Measurements from ENCODE around the gene SERPINA5. TPM values are rescaled to one million over a fixed set of nuclear protein-coding genes. Genes with fewer than 3 reads are reported as not detected.

Gene SERPINA5
- total and polyA plus RNA-seq, 10 of the 15 experiments (the other 5 are each of a cell fraction or from before 2014, with no cell fraction given): 0.90 TPM; not detected in 9

DNA sequence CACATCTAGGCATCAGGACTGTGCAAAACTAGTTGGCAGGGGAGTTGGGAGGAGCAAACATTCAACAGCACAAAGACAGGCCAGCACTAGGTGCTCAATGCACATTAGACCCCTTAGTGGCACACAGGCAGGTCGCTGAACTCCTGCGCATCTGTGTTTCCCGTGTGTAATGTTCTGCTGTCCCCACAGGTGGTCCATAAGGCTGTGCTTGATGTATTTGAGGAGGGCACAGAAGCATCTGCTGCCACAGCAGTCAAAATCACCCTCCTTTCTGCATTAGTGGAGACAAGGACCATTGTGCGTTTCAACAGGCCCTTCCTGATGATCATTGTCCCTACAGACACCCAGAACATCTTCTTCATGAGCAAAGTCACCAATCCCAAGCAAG, 42.2 kb downstream of the SERPINA5 start:
- in situ Hi-C loops (cut with MboI): no loop called here
- FAIRE-seq (no peak), ATAC-seq (no peak), DNase-seq (ENCODE audit: low read depth, low spot score) (no peak)
- Histone ChIP-seq H3K27me3 (replicated peaks in 1 of 2; ENCODE audit: control insufficient read depth in 2 of 2, insufficient read depth in 2 of 2, low read length in 1 of 2) (peaks cover 0 to 2% of the 10 kb centered on the region in 2 experiments; a peak in 1 of 4 replicates), H3K27ac (ENCODE audit: control insufficient read depth, insufficient read depth) (no peak overlapping the region), H3K4me3 (no peak overlapping the region), H3K36me3 (ENCODE audit: control insufficient read depth in 2 of 2, insufficient read depth in 2 of 2, low read length in 1 of 2) (no peaks in the 10 kb centered on the region), H2AFZ (ENCODE audit: control insufficient read depth, low read depth, low read length) (no peak overlapping the region), H3K9me3 (replicated peaks; ENCODE audit: control insufficient read depth, insufficient read depth, low read length) (peaks cover under 1% of the 10 kb centered on the region; the same call in 2 of the 3 replicates), H3K79me2 (ENCODE audit: control insufficient read depth, insufficient read depth, low read length) (no peaks in the 10 kb centered on the region), H3K9ac (ENCODE audit: control insufficient read depth, insufficient read depth, low read length) (no peak overlapping the region), H4K20me1 (ENCODE audit: control insufficient read depth, insufficient read depth) (no peaks in the 10 kb centered on the region), H3K4me2 (ENCODE audit: control insufficient read depth, insufficient read depth) (no peak overlapping the region), H3K4me1 (ENCODE audit: control insufficient read depth, insufficient read depth, low read length) (no peaks in the 10 kb centered on the region)
- BruUV-seq (replicated peaks): no TSS peak
- intact Hi-C loops (cut with micrococcal nuclease; ENCODE audit: unreplicated experiment): no loop called here
- 29% methylated on average over 4 of the region's 4 CpGs for WGBS (ENCODE audit: insufficient coverage, insufficient replicate concordance, low lambda C conversion rate, missing lambda C conversion rate)
- RAD21 ChIA-PET (ENCODE audit: unreplicated experiment): no interaction called here
- SMC1A ChIA-PET (ENCODE audit: uncharacterized antibody, unreplicated experiment): no interaction called here
- POLR2A ChIA-PET: no interaction called here
- CTCF ChIA-PET: no interaction called here
- TF ChIP-seq SMARCA5 (IDR thresholded peaks at IDR 0.05): no peak
- TF ChIP-seq NR2F1 (conservative IDR thresholded peaks at IDR 0.05): no peak
- TF ChIP-seq, protein P1, sequence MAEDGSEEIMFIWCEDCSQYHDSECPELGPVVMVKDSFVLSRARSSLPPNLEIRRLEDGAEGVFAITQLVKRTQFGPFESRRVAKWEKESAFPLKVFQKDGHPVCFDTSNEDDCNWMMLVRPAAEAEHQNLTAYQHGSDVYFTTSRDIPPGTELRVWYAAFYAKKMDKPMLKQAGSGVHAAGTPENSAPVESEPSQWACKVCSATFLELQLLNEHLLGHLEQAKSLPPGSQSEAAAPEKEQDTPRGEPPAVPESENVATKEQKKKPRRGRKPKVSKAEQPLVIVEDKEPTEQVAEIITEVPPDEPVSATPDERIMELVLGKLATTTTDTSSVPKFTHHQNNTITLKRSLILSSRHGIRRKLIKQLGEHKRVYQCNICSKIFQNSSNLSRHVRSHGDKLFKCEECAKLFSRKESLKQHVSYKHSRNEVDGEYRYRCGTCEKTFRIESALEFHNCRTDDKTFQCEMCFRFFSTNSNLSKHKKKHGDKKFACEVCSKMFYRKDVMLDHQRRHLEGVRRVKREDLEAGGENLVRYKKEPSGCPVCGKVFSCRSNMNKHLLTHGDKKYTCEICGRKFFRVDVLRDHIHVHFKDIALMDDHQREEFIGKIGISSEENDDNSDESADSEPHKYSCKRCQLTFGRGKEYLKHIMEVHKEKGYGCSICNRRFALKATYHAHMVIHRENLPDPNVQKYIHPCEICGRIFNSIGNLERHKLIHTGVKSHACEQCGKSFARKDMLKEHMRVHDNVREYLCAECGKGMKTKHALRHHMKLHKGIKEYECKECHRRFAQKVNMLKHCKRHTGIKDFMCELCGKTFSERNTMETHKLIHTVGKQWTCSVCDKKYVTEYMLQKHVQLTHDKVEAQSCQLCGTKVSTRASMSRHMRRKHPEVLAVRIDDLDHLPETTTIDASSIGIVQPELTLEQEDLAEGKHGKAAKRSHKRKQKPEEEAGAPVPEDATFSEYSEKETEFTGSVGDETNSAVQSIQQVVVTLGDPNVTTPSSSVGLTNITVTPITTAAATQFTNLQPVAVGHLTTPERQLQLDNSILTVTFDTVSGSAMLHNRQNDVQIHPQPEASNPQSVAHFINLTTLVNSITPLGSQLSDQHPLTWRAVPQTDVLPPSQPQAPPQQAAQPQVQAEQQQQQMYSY (CRISPR knock-in tag; IDR thresholded peaks at IDR 0.05): no peak
- no peak for TF ChIP-seq SREBF2 (IDR thresholded peaks at IDR 0.05; ENCODE audit: low read length)
- no peak for TF ChIP-seq NRF1 (conservative IDR thresholded peaks at IDR 0.05; ENCODE audit: low read depth, low read length)
- TF ChIP-seq STAT1 (conservative IDR thresholded peaks at IDR 0.05): no peak
